SU-DHL-6 (cell line): ENCODE results near the gene GKN1.

Experiments used
- EZH2phosphoT487 ChIP-seq: fragments of 200-600 bp; sonication (generic), shearing (Covaris generic); conservative IDR thresholded peaks from 2 replicates; pipeline ENCODE4 v1.6.1; 2018; ENCODE audit warnings: mild to moderate bottlenecking, antibody characterized with exemption, low read length, moderate library complexity, mixed read lengths
- TF ChIP-seq, protein P1 (sequence below): fragments of 200-600 bp; sonication (generic); IDR thresholded peaks from one replicate; pipeline ENCODE4 v1.5.1; 2017; ENCODE audit warnings: antibody characterized with exemption, mild to moderate bottlenecking, low read length, moderate library complexity; ENCODE audit not compliant: insufficient read depth, poor library complexity, severe bottlenecking

- TF ChIP-seq, protein P1, sequence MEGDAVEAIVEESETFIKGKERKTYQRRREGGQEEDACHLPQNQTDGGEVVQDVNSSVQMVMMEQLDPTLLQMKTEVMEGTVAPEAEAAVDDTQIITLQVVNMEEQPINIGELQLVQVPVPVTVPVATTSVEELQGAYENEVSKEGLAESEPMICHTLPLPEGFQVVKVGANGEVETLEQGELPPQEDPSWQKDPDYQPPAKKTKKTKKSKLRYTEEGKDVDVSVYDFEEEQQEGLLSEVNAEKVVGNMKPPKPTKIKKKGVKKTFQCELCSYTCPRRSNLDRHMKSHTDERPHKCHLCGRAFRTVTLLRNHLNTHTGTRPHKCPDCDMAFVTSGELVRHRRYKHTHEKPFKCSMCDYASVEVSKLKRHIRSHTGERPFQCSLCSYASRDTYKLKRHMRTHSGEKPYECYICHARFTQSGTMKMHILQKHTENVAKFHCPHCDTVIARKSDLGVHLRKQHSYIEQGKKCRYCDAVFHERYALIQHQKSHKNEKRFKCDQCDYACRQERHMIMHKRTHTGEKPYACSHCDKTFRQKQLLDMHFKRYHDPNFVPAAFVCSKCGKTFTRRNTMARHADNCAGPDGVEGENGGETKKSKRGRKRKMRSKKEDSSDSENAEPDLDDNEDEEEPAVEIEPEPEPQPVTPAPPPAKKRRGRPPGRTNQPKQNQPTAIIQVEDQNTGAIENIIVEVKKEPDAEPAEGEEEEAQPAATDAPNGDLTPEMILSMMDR = no peak
- no peak for TF ChIP-seq EZH2phosphoT487
These were observed 52.4 kb downstream of the GKN1 start for GRCh38 chr2:69026691-69027459.
